PC-3 (cell line): Measurements from ENCODE around the gene DGUOK. TPM values are rescaled to one million over a fixed set of nuclear protein-coding genes. Genes with fewer than 3 reads are reported as not detected.

Source experiments
- ATAC-seq: fragments of 200-7000 bp; cut with Tn5 transposase; 2 replicates; pipeline ENCODE4 v1.9.1; 2020; ENCODE audit warnings: mild to moderate bottlenecking, moderate library complexity
- BruUV-seq: library from RNA; stranded (reverse); fragments of 400-500 nt; replicated peaks from 2 replicates; lab custom pipeline; 2021; lab: Mats Ljungman, UMichigan
- CTCF ChIA-PET: fragments of 300-600 bp; sonication (Branson Sonifier 250); formaldehyde crosslinking; loops from one replicate; lab custom pipeline; 2022; ENCODE audit warnings: antibody characterized with exemption; lab: Charles Lee
- POLR2A ChIA-PET: fragments of 300-600 bp; sonication (Branson Sonifier 250); formaldehyde crosslinking; loops from one replicate; lab custom pipeline; 2022; ENCODE audit warnings: antibody characterized with exemption; ENCODE audit not compliant: unreplicated experiment; lab: Charles Lee
- DNase-seq: peaks from one replicate; pipeline ENCODE4 v3.0.0-alpha.2; 2015
- H2AFZ ChIP-seq: fragments of 300-600 bp; sonication (generic); 2 replicates; pipeline ENCODE4 v1.6.0; 2016; ENCODE audit warnings: antibody characterized with exemption, low read length
- H3F3A ChIP-seq: fragments of 300-600 bp; sonication (generic); one replicate; pipeline ENCODE4 v1.6.0; 2017; ENCODE audit warnings: antibody characterized with exemption, low read length, control low read depth, mild to moderate bottlenecking; ENCODE audit not compliant: unreplicated experiment
- H3K27ac ChIP-seq: fragments of 300-600 bp; sonication (generic); 2 replicates; pipeline ENCODE4 v1.5.1; 2016; ENCODE audit warnings: mild to moderate bottlenecking, low read length
- H3K27me3 ChIP-seq: fragments of 300-600 bp; sonication (generic); 2 replicates; pipeline ENCODE4 v1.6.1; 2016; ENCODE audit warnings: low read length, mixed read lengths
- H3K36me3 ChIP-seq: fragments of 300-600 bp; sonication (generic); 2 replicates; pipeline ENCODE4 v1.6.1; 2016; ENCODE audit warnings: low read depth, mixed run types, low read length, mixed read lengths
- H3K4me1 ChIP-seq: fragments of 300-600 bp; sonication (generic); 2 replicates; pipeline ENCODE4 v1.5.1; 2016; ENCODE audit warnings: low read length; ENCODE audit not compliant: insufficient read depth
- H3K4me2 ChIP-seq: fragments of 300-600 bp; sonication (generic); 2 replicates; pipeline ENCODE4 v1.6.0; 2016; ENCODE audit warnings: low read length
- H3K4me3 ChIP-seq: fragments of 300-600 bp; sonication (generic); 2 replicates; pipeline ENCODE4 v1.5.1; 2016; ENCODE audit warnings: mild to moderate bottlenecking, low read length, mixed read lengths
- H3K79me2 ChIP-seq: fragments of 300-600 bp; sonication (generic); 2 replicates; pipeline ENCODE4 v1.6.1; 2017; ENCODE audit warnings: low read length, mixed read lengths
- H3K9ac ChIP-seq: fragments of 300-600 bp; sonication (generic); 2 replicates; pipeline ENCODE4 v1.6.0; 2016; ENCODE audit warnings: mild to moderate bottlenecking, low read length
- H3K9me2 ChIP-seq: fragments of 300-600 bp; sonication (generic); replicated peaks from 2 replicates; pipeline ENCODE4 v1.6.1; 2016; ENCODE audit warnings: mixed run types, low read length, mixed read lengths
- H3K9me3 ChIP-seq: fragments of 300-600 bp; sonication (generic); 2 replicates; pipeline ENCODE4 v1.6.1; 2016; ENCODE audit warnings: low read length, mixed read lengths
- H4K20me1 ChIP-seq: fragments of 300-600 bp; sonication (generic); 2 replicates; pipeline ENCODE4 v1.6.1; 2016; ENCODE audit warnings: low read length, mixed read lengths
- EZH2 ChIP-seq: fragments of 300-600 bp; sonication (generic); IDR thresholded peaks from one replicate; pipeline ENCODE4 v1.6.1; 2017; ENCODE audit warnings: antibody characterized with exemption, mild to moderate bottlenecking, low read length; ENCODE audit not compliant: unreplicated experiment
- EZH2phosphoT487 ChIP-seq: fragments of 300-600 bp; sonication (generic); IDR thresholded peaks from 2 replicates; pipeline ENCODE4 v1.6.1; 2018; ENCODE audit warnings: mild to moderate bottlenecking, antibody characterized with exemption, low read length, borderline replicate concordance
- intact Hi-C: fragments of 100-400 bp; cut with micrococcal nuclease; formaldehyde crosslinking; loops from 2 replicates; pipeline ENCODE4 v1.9.0; 2023
- total RNA-seq: library from RNA; depleted of rRNA; stranded (reverse); fragments of >200 nt; gene quantifications from 2 replicates; pipeline ENCODE4 v1.2.3, GENCODE V29; 2014
- TF ChIP-seq, protein P1 (sequence below): fragments of 300-600 bp; sonication (generic); conservative IDR thresholded peaks from 2 replicates; pipeline ENCODE4 v1.5.1; 2017; ENCODE audit warnings: antibody characterized with exemption, low read depth, mild to moderate bottlenecking, low read length

Gene DGUOK
- total RNA-seq, 1 experiment from 2014 or later: 61.3 TPM

DNA sequence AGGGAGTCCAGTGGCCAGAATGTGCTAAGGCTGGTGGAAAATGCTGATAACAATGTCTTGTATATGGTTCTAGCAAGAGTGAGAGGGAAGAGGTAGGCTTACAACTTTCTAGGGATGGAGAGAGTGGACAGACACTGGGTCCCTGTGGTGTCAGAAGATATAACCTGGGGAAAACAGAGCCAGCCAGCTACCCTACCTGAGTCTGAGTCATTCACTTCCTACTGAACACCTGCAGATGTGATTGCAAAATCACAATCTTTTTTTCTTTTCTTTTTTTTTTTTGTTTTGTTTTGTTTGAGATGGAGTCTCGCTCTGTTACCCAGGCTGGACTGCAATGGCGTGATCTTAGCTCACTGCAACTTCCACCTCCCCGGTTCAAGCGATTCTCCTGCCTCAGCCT is 65.4 kb downstream of the DGUOK start:
- Histone ChIP-seq H3K9me3 (no peaks in the 10 kb centered on the region), H3F3A (no peaks in the 10 kb centered on the region), H3K9ac (no peak overlapping the region), H3K27me3 (no peaks in the 10 kb centered on the region), H4K20me1 (peaks cover 46% of the 10 kb centered on the region), H3K4me3 (no peak overlapping the region), H3K4me2 (no peak overlapping the region), H3K4me1 (peaks cover 36% of the 10 kb centered on the region), H2AFZ (no peak overlapping the region), H3K79me2 (peaks cover 100% of the 10 kb centered on the region), H3K36me3 (peaks cover 21% of the 10 kb centered on the region; the same call in 1 of the 2 replicates), H3K9me2 (no peaks in the 10 kb centered on the region), H3K27ac (no peak overlapping the region)
- BruUV-seq: no TSS peak
- ATAC-seq (no peak), DNase-seq (peak; percentile 34)
- ChIA-PET CTCF (interaction anchor here (0.6 kb wide), 1 partner anchor 24 kb away, joined by 3 read pairs; no protein-coding TSS in a partner anchor), POLR2A (no interaction called here)
- intact Hi-C loops: no loop called here
- no peak for TF ChIP-seq EZH2phosphoT487
- no peak for TF ChIP-seq EZH2
- TF ChIP-seq, protein P1, sequence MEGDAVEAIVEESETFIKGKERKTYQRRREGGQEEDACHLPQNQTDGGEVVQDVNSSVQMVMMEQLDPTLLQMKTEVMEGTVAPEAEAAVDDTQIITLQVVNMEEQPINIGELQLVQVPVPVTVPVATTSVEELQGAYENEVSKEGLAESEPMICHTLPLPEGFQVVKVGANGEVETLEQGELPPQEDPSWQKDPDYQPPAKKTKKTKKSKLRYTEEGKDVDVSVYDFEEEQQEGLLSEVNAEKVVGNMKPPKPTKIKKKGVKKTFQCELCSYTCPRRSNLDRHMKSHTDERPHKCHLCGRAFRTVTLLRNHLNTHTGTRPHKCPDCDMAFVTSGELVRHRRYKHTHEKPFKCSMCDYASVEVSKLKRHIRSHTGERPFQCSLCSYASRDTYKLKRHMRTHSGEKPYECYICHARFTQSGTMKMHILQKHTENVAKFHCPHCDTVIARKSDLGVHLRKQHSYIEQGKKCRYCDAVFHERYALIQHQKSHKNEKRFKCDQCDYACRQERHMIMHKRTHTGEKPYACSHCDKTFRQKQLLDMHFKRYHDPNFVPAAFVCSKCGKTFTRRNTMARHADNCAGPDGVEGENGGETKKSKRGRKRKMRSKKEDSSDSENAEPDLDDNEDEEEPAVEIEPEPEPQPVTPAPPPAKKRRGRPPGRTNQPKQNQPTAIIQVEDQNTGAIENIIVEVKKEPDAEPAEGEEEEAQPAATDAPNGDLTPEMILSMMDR: no peak

GRCh38 chr2:73993376-73993775 is 66.7 kb downstream of the DGUOK start:
- Histone ChIP-seq H3K9ac (no peak overlapping the region), H3K9me2 (no peaks in the 10 kb centered on the region), H4K20me1 (peaks cover 39% of the 10 kb centered on the region), H3K9me3 (no peaks in the 10 kb centered on the region), H3K4me3 (no peak overlapping the region), H3F3A (no peaks in the 10 kb centered on the region), H2AFZ (no peak overlapping the region), H3K27ac (no peak overlapping the region), H3K36me3 (peaks cover 19% of the 10 kb centered on the region; the same call in 1 of the 2 replicates), H3K79me2 (peaks cover 100% of the 10 kb centered on the region), H3K4me1 (peaks cover 24% of the 10 kb centered on the region), H3K4me2 (peak overlapping the region; percentile 60), H3K27me3 (no peaks in the 10 kb centered on the region)
- POLR2A ChIA-PET: no interaction called here
- ATAC-seq: peak; percentile 65
- intact Hi-C loops: no loop called here
- no TSS peak for BruUV-seq
- peak; percentile 53 for DNase-seq
- CTCF ChIA-PET: interaction anchor here (0.5 kb wide), 1 partner anchor 60 kb away, joined by 3 read pairs; no protein-coding TSS in a partner anchor
- no peak for TF ChIP-seq EZH2phosphoT487
- no peak for TF ChIP-seq EZH2
- TF ChIP-seq, protein P1: no peak

DNA sequence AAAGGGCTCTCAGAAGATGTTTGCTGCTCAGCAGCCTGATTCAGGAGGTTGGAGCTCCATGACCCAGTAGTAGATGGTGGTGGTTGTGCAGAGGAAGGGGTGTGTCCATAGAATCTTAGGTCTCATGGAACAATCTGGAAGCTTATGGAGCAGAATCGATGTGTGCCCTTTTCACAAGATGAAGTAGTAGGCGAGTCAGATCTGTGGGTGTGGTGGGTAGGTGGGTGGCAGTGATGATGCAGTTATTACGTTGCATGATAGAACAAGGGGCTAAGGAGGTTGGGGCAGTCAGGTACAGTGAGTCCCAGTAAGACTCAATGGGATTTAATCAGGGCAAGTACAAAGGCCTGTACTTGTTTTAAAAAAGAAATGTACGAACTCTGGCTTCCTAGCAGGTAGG is 67.1 kb downstream of the DGUOK start:
- Histone ChIP-seq H4K20me1 (peaks cover 39% of the 10 kb centered on the region; the same call in 1 of the 2 replicates), H3K4me3 (no peak overlapping the region), H3K9me3 (no peaks in the 10 kb centered on the region), H2AFZ (no peak overlapping the region), H3K79me2 (peaks cover 100% of the 10 kb centered on the region), H3K27me3 (no peaks in the 10 kb centered on the region), H3K27ac (no peak overlapping the region), H3K4me1 (peaks cover 20% of the 10 kb centered on the region), H3K4me2 (peak overlapping the region; percentile 60), H3K9ac (no peak overlapping the region), H3F3A (no peaks in the 10 kb centered on the region), H3K9me2 (no peaks in the 10 kb centered on the region), H3K36me3 (peaks cover 17% of the 10 kb centered on the region; the same call in 1 of the 2 replicates)
- DNase-seq: no peak
- intact Hi-C loops: no loop called here
- BruUV-seq: no TSS peak
- no peak for TF ChIP-seq EZH2
- TF ChIP-seq EZH2phosphoT487: no peak
- TF ChIP-seq, protein P1: no peak
- ChIA-PET POLR2A (no interaction called here), CTCF (no interaction called here)
- peak; percentile 22; the same call in 1 of the 2 replicates for ATAC-seq
